ENCODE data around the gene STK11. TPM values are rescaled to one million over a fixed set of nuclear protein-coding genes. Genes with fewer than 3 reads are reported as not detected.

The STK11 gene
- polyA plus RNA-seq, 1 of the 3 experiments (the other 2 are of a cell fraction): 55.5 TPM

GRCh38 chr19:1259206-1259875 lies 53.8 kb downstream of the STK11 start (continued):
- no peak; the same call in 1 of the 2 replicates for TF ChIP-seq JUND (IDR thresholded peaks at IDR 0.05)
- no peak for TF ChIP-seq MXI1 (IDR thresholded peaks at IDR 0.05; ENCODE audit: low read depth, low read length)
- no peak for TF ChIP-seq USF1 (IDR thresholded peaks at IDR 0.05; ENCODE audit: borderline replicate concordance, low read depth)
- peak; percentile 11; the same call in 1 of the 2 replicates for TF ChIP-seq FOSL2 (IDR thresholded peaks at IDR 0.05; ENCODE audit: borderline replicate concordance, low read depth)
- no peak for TF ChIP-seq NRF1 (IDR thresholded peaks at IDR 0.05; ENCODE audit: low read depth, low read length)
- TF ChIP-seq RFX5 (IDR thresholded peaks at IDR 0.05; ENCODE audit: low read length): no peak
- TF ChIP-seq, protein P1, sequence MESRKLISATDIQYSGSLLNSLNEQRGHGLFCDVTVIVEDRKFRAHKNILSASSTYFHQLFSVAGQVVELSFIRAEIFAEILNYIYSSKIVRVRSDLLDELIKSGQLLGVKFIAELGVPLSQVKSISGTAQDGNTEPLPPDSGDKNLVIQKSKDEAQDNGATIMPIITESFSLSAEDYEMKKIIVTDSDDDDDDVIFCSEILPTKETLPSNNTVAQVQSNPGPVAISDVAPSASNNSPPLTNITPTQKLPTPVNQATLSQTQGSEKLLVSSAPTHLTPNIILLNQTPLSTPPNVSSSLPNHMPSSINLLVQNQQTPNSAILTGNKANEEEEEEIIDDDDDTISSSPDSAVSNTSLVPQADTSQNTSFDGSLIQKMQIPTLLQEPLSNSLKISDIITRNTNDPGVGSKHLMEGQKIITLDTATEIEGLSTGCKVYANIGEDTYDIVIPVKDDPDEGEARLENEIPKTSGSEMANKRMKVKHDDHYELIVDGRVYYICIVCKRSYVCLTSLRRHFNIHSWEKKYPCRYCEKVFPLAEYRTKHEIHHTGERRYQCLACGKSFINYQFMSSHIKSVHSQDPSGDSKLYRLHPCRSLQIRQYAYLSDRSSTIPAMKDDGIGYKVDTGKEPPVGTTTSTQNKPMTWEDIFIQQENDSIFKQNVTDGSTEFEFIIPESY (IDR thresholded peaks at IDR 0.05; ENCODE audit: borderline replicate concordance, low read depth): no peak
- TF ChIP-seq POLR2AphosphoS5 (IDR thresholded peaks at IDR 0.05; ENCODE audit: low read depth, low read length): peak; percentile 73
- TF ChIP-seq SIN3A (IDR thresholded peaks at IDR 0.05; ENCODE audit: borderline replicate concordance, low read depth, low read length): peak; percentile 86; the same call in 1 of the 2 replicates
- no peak for TF ChIP-seq TAF1 (IDR thresholded peaks at IDR 0.05; ENCODE audit: borderline replicate concordance, low read depth, low read length)
- no peak for TF ChIP-seq IRF3 (IDR thresholded peaks at IDR 0.05; ENCODE audit: low read depth, low read length)
- TF ChIP-seq MAX (IDR thresholded peaks at IDR 0.05; ENCODE audit: low read depth): no peak
- TF ChIP-seq ELF1 (IDR thresholded peaks at IDR 0.05): peak; percentile 86
- no peak for TF ChIP-seq MEF2A (IDR thresholded peaks at IDR 0.05; ENCODE audit: borderline replicate concordance, low read depth)
- TF ChIP-seq SMC3 (IDR thresholded peaks at IDR 0.05; ENCODE audit: low read depth, low read length): no peak
- TF ChIP-seq RAD21 (IDR thresholded peaks at IDR 0.05; ENCODE audit: low read length): no peak
- TF ChIP-seq RXRA (IDR thresholded peaks at IDR 0.05; ENCODE audit: borderline replicate concordance, low read depth): no peak

All from SK-N-SH (cell line).